DOHH2 (cell line): ENCODE measurements around the gene FBLN2.

Source experiments
- CTCF ChIP-seq: fragments of 200-600 bp; sonication (generic); IDR thresholded peaks from one replicate; pipeline ENCODE4 v1.5.1; 2014; ENCODE audit warnings: antibody characterized with exemption, mild to moderate bottlenecking, low read depth, low read length; ENCODE audit not compliant: poor library complexity, severe bottlenecking
- EZH2phosphoT487 ChIP-seq: fragments of 200-600 bp; sonication (generic); IDR thresholded peaks from 2 replicates; pipeline ENCODE4 v1.6.1; 2017; ENCODE audit warnings: borderline replicate concordance, mild to moderate bottlenecking, antibody characterized with exemption, low read length, moderate library complexity, mixed read lengths

GRCh38 chr3:13642597-13642996, 93.7 kb downstream of the FBLN2 start:
- TF ChIP-seq CTCF (no peak), EZH2phosphoT487 (no peak)
